GM21576 (cell line): ENCODE measurements around the gene CLDN5.

ENCODE experiments used
- ATAC-seq: cut with Tn5 transposase; IDR thresholded peaks from one replicate; pipeline ENCODE4 v1.9.1; 2021; ENCODE audit warnings: mild to moderate bottlenecking, moderate library complexity; ENCODE audit not compliant: unreplicated experiment

The CLDN5 gene

GRCh38 chr22:19523240-19524169, 705 bp downstream of the CLDN5 start:
- no peak for ATAC-seq

DNA sequence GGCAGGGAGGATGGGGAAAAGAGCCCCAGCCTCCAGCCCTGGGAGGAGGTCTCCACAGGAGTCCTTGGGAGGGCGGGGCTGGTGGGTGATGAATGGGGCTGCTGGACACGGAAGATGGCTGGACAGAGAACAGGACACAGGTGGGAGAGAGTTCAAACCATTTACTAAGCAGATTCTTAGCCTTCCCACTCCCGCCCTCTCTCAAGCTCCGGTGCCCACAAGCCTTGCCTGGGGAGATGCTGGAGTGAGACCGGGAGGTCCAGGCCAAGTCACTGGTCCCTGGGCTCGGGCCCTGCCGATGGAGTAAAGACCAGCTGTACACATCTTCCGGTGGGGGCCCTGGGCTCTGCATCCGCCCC, 1.4 kb downstream of the CLDN5 start:
- ATAC-seq: no peak

GRCh38 chr22:19522190-19522880, 1.9 kb downstream of the CLDN5 start:
- no peak for ATAC-seq

DNA sequence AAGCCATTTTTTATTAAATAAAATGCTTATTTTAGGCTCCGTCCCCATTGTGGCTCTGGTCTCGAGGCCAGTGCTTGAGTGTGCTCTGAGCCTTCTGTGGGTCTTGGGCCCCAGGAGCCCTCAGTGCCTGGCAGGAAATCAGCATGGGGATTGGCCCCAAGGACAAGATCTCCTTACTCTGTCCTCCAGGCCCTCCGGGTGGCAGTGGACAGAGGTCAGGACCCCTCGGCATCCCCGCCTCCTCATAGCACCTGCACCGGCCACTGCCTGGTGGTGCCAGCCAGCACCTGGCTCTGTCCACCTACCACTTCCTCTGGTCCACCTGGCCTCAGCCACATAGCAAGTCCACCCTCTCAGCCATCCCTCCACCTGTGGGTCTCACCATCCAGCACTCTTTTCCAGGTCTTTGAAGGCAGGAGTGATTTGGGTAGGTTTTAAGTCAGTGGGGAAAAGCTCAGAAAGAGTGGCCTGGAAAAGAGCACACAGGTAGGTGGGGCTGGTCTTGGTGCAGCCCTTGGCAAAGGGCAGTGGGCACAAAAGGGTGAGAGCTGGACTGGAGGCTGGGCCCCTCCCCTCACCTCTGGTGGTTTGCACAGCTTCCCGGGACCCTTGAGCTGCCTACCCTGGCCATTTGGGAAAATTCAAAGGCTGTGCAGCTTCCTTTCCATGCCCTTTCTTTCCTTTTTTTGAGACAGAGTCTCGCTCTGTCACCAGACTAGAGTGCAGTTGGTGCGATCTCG, 3.5 kb downstream of the CLDN5 start:
- ATAC-seq: no peak

DNA sequence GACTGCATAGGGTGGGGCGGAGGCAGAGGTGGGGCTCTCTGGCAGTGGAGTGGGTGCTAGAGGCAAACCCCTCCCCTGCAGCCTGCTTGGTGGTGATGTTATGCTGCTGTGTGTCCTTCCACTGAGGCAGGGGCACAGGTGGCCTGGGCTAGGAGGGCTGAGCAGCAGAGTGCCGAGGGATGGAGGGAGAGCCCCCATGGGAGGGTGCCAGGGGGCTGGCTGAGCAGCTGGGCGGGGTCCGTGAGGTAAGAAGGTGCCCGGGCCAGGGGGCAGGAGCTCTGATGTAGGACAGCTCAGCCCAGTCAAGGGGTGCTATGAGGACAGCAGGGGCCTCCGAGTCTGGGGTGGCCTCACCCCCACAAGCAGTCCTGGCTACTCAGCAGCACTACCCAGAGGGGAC, 4.2 kb downstream of the CLDN5 start:
- ATAC-seq: no peak

GRCh38 chr22:19519041-19519926, 4.9 kb downstream of the CLDN5 start:
- no peak for ATAC-seq

- no peak for ATAC-seq
Measured at GRCh38 chr22:19518635-19519034, 5.6 kb downstream of the CLDN5 start.

DNA sequence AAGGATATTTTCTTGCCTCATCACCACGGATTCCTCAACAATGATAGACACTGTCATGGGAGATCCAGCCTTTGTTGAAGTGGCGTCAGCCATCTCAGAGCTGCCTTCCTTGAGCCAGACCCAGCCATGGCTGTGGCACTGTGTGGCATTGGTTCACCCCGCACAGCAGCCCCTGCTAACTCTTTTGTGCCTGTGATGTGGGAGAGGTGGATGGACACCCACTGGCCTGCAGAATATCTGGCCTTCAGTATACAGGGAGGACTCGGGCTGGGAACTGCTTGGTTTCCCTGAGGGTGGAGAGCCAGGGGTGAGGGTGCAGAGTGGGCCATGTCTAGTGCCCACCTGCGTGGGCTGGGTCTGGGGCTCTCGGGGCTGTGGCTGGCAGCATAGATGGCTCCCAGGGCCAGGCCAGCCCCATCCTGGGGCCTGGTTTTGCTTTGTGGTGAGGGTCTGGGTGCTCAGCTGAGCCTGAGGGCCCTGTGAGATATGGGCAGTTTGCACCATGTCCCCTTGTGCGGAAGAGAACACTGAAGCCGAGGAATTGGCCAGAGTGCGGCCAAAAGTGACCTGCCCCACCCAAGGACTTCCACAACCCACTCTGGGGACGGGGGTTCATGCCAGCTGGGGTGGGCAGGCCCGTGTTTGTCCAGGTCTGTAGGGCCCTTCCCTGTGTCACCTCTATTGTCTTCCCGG, 6.1 kb downstream of the CLDN5 start:
- ATAC-seq: no peak

- no peak for ATAC-seq
Measured at GRCh38 chr22:19517171-19517500, 7.1 kb downstream of the CLDN5 start.

GRCh38 chr22:19516378-19517170, 7.6 kb downstream of the CLDN5 start:
- ATAC-seq: no peak

DNA sequence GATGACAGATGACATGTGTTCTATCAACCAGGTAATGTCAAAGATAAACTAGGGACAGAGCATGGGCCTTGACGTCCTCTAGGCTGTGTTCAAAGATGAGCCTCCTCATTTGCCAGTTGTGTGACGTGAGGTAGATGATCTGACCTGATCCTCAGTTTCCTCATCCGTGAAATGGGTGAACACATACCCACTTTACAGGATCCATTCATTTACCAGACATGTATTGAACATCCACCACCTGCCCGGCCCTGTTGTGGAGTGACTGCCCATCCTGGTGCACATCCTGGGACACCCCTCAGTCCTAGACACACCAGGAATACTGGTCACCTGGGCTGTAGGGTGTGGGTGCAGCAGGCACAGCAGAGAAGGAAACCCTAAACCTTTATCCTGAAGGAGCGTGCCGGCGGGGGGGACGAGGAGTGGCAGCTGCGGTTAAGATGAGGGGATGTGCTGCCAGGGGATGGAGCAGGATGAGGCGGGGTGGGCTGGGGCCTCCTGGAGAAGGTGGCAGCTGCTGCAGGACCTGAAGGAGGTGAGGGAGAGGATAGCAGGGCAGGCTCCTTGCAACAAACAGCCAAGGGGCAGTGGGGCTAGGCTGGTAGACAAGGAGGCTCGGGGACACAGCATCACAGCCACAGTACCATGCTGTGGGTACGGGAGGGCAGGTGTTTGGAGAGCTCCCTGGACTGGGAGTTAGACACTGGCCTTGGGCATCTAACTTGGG, 8.4 kb downstream of the CLDN5 start:
- no peak for ATAC-seq

DNA sequence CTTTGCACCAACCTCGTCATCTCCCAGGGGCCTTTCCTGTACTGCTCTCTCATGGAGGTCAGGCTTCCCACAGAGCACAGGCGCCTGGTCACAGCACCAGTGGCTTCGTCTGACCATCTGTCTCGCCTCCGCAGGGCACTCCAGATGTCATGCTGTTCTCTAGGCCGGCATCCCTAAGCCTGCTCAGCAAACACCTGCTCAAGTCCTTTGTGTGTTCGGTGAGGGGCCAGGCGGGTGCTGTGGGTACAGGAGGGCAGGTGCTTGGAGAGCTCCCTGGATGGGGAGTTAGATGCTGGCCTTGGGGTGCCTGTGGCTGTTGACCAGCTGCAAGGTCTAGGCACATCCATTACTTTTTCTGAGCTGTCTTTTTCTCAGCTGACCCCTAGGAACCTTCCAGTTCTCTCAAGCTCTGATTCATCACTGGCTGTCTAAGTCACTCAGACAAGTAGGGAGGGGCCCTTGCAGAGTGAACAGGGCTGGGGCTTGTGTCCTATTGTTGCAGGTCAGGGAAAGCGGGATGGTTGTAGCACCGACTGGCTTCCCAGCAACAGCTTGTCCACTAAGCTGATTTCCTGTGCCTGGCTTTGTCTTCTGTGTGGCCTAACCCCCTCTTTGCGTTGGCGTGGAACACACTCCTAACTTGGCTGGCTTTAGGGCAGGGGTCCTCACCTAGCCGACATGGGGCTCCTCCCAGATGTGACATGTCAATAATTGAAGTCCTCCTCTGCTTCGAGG, 9.2 kb downstream of the CLDN5 start:
- ATAC-seq: no peak

DNA sequence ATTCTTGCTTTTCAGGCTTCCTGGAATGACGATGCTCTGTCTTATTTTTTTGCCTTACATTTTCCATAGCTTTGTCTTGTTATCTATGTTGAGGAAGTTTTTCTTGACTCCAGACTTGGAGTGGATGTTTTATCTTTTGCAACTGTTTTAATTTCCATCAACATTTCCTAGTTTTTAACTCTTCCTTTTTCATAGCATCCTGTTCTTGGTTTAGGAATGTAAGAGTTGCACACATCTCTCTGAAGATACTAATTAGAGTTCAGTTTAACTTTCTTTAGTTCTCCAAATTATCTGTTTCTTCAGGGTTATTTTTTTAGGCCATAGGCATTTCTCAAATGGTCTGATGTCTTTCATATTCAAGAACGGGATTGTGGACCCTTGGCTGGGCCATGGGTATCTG, 10.4 kb downstream of the CLDN5 start:
- ATAC-seq: no peak

DNA sequence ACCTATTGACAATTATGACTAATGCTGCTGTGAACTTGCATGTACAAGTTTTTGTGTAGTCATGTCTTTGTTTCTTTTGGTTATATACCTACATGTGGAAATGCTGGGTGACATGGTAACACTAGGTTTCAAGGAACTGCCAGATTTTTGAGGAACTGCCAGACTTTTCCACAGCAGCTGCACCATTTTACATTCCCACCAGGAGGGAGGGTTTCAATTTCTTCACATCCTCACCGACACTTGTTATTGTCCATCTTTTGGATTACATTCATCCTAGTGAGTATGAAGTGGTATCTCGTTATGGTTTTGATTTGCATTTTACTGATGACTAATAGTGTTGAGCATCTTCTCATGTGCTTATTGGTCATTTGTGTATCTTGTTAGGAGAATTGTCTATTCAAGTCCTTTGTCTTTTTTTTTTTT, 13.3 kb downstream of the CLDN5 start:
- ATAC-seq: no peak

GRCh38 chr22:19509923-19510322, 14.3 kb downstream of the CLDN5 start:
- no peak for ATAC-seq

- ATAC-seq: no peak
Measured at GRCh38 chr22:19509191-19509590, 15.0 kb downstream of the CLDN5 start.

GRCh38 chr22:19508024-19508776, 16.0 kb downstream of the CLDN5 start:
- ATAC-seq: no peak
